Activated CD4-positive, CD25-positive, alpha-beta regulatory T cell (primary cell): Measurements from ENCODE around the gene SAFB.

Source experiments
- DNase-seq, 4 experiments: peaks; one replicate each; lab custom pipeline; 2025; lab: John Stamatoyannopoulos, UW

Gene SAFB

GRCh38 chr19:5627395-5627904 lies 4.6 kb downstream of the SAFB start:
- no peak for DNase-seq

DNA sequence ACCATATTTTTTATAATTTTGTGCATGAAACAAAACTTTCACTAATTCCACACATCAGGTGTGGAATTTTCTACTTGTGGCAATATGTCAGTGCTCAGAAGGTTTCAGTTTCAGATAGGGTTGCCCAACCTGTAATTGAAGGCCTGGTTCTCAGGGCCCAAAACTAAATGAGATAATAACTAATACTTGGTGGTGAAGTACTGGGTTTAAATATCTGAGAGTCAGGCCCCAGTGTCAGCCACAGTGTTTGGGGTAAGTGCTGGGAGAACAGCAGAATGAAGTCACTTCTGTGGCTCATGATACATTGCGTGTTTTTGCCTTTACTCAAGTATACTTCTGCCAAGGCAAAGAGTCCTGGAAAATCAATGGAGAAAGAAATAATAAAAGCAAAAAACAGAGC lies 5.6 kb downstream of the SAFB start:
- DNase-seq, result no peak

GRCh38 chr19:5628919-5629481 lies 6.1 kb downstream of the SAFB start:
- DNase-seq, result no peak

DNA sequence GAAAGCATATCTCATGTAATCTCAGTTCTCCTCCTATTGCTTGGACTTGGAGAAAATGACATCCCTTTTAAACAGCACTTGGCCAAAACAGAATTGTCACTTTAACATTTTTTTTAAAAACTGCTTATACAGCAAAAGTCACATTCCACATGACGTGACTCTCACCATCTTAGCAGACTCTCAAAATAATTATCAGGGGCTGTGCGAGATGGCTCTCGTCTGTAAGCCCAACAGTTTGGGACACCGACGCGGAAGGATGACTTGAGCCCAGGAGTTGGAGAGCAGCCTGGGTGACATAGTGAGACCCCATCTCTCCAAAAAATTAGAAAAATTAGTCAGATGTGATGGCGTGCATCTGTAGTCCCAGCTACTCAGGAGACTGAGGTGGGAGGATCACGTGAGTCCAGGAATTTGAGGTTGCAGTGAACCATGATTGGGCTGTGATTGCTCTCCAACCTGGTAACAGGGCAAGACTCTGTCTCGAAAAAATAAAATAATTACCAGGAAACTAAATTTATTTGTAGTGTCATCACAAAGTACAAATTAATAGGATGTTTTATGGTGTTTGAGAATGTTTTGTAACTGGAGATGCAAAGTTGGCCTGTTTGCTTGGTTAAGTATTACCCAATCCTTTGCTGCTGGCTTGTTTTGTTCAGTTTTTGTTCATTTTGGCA lies 8.8 kb downstream of the SAFB start:
- DNase-seq, result no peak

DNA sequence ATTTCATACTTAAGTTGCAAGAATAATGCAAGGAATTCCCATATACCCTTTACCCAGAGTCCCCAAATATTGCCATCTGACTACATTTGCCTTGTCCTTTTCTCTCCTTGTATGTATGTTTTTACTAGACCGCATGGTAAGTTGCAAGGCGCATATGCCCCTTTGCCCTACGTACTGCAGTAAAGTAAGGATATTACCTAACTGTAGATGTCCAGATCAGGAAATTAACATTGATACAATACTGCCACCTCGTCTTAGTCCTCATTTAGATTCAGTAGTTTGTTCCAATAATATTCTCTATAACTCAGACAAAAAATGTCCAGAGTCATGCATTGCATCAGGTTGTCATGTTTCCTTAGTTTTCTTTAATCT lies 9.3 kb downstream of the SAFB start:
- no peak for DNase-seq

- DNase-seq, result no peak
Observed at GRCh38 chr19:5632657-5633056, 9.8 kb downstream of the SAFB start.

DNA sequence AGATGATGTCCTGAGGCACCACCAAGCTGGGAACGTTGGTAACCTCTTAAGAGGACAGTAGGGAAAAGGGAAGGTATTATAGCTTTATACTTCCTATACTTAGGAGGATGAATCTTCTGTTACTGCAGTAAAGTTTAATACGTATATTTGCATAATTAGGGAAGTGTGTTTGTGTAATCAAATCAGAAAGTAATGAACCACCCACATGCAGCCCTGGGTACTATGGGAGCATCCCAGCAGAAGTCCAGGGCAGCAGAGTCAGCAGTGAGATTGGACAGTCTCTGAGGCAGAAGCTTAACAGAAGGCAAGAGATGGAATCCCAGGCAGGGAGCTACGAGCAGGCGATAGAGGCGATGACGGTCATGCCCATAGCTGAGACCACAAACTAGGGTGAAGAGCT lies 12.5 kb downstream of the SAFB start:
- DNase-seq, result no peak

- DNase-seq, result no peak
Observed at GRCh38 chr19:5637971-5638370, 15.1 kb downstream of the SAFB start.

GRCh38 chr19:5641171-5641570 lies 18.3 kb downstream of the SAFB start:
- no peak for DNase-seq

DNA sequence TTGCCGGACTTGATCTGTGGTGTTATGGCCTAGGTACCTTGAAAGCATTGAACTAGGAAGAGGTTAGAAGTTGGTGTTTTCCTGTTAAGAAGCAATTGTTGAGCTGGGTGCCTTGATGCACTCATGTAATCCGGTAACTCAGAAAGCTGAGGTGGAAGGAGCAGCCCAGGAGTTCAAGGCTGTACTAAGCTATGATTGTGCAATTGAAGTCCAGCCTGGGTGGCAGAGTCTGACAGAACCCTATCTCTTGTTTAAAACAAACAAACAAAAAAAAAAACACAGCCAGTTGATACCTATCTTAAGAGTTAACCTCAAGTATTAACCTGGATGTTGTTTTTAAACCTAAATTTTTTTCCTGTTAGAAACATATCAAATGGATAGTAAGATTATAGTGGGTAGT lies 19.3 kb downstream of the SAFB start:
- no peak for DNase-seq

- no peak for DNase-seq
Observed at GRCh38 chr19:5643060-5643459, 20.2 kb downstream of the SAFB start.

DNA sequence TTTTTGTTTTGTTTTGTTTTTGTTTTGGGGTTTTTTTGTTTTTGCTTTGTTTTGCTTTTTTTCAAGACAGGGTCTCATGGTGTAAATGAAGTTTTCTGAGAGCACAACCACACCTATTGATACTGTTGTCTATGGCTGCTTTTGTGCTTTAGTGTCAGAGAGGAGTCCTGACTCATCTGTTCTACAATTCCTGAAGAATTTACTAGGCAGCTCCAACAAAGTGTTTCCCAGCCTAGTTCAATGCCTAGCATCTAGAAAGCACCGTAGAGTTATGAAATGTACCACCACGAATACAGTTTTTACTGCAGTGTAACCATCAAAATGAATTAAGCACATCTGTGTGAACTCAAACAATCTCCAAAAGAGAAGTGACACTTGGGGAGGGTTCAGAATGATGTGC lies 21.2 kb downstream of the SAFB start:
- no peak for DNase-seq

- DNase-seq, result no peak
Observed at GRCh38 chr19:5645409-5645808, 22.5 kb downstream of the SAFB start.

DNA sequence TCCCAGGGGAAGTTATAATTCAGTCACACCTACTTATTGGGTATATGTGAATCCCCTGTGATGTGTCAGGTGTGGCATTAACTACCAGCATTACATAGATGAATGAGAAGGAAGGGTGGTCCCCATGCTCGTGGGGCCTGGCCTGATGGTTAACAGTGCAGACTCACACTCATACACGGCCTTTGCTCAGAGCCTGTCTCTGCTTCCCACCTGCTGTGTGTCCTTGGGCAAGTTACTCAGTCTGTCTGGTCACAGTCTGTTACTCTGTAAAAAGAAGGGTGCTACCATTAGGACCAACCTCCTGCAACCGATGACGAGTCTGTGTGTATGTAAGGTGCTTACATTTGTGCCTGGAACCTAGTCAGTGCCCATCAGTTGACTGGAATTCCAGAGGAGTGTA lies 23.8 kb downstream of the SAFB start:
- no peak for DNase-seq

DNA sequence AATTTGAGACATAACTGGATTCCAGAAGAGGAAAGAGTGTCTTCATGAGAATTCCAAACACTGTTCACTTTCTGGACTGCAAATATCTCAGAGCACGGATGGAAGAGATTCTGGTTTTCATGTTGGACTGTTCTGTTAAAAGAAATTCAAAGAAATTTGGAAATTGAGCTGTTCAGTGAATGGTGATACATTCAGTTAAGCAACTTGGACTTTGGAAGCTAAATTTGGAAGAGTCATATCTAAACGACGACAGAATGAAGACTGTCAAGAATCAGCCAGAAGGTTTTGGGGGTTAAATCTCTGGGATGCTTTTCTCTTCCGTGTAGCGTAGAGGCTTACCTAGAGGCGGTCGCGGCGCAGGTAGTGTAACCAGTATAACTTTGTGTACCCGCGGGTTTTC lies 25.6 kb downstream of the SAFB start:
- DNase-seq, result no peak

DNA sequence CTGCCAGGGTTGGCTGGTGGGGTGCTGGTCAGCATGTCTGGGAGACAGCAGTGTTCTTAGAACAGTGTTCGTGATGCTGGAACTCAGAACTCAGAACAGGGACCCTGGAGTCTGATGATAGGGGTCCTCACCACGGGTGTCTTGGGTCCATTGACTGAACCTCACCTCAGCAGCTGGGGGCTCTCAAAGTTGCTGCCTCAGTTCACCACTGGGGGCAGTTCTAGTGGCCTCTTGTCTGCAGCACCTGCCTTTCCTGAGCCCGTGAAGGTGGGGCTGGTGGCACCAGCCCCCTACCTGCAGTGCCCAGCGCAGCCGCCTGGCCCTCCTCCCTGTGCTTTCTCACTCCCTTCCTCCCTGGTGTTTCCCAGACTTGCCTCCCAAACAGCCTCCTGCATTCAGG lies 28.5 kb downstream of the SAFB start:
- no peak for DNase-seq

- no peak for DNase-seq
Observed at GRCh38 chr19:5652261-5652660, 29.4 kb downstream of the SAFB start.

DNA sequence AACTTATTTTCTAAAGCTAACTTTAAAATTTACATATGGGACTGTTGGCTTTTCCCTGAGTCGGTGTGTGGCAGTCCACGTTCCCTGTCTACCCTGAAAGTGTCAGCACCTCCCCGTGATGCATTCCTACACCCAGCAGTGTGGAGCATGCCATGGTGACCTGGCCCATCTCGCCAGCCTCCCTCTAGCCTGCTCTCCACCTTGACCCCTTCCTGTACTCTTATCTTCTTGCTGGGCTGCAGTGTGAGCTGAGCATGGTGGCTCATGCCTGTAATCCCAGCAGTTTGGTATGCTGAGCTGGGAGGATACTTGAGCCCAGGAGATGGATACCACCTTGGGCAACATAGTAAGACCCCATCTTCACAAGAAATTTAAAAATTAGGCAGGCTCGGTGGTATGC lies 32.0 kb downstream of the SAFB start:
- no peak for DNase-seq

DNA sequence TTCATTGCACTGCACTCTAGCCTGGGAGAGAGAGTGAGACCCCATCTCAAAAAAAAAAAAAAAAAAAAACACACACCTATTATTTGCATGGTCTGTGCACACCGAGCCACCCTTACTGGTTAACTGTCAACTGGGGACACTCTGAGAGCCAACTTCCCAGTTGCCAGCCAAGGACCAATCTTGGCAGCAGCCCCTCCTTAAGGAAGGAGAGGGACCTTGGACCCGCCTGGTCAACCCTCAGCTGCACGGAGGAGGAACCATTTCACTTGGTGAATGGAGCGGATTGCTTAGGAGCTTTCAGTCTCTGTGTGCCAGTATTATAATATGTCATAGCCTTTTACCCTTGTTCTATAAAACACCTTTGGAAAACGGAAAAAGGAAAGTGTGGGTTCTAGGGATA lies 32.5 kb downstream of the SAFB start:
- no peak for DNase-seq

GRCh38 chr19:5661483-5661882 lies 38.6 kb downstream of the SAFB start:
- DNase-seq, result no peak

GRCh38 chr19:5663904-5664303 lies 41.0 kb downstream of the SAFB start:
- DNase-seq, result no peak

GRCh38 chr19:5664515-5664914 lies 41.6 kb downstream of the SAFB start:
- DNase-seq, result no peak

- no peak for DNase-seq
Observed at GRCh38 chr19:5665781-5666513, 43.1 kb downstream of the SAFB start.
